IPS DF 6.9 (cell line): Measurements from ENCODE around the gene SPINT1.

Source experiments
- DNase-seq: peaks from one replicate; pipeline ENCODE4 v3.0.0-alpha.2; 2013; ENCODE audit warnings: low read depth, low spot score
- H3K27ac ChIP-seq: one replicate; pipeline ENCODE4 v1.5.1; 2013; ENCODE audit warnings: low read length, control low read depth
- H3K27me3 ChIP-seq: 2 replicates; pipeline ENCODE4 v1.6.1; 2013; ENCODE audit warnings: mild to moderate bottlenecking, low read length; ENCODE audit not compliant: control insufficient read depth, insufficient read depth
- H3K36me3 ChIP-seq: 2 replicates; pipeline ENCODE4 v1.6.1; 2013; ENCODE audit warnings: low read length; ENCODE audit not compliant: control insufficient read depth, insufficient read depth
- H3K4me1 ChIP-seq: 2 replicates; pipeline ENCODE4 v1.6.1; 2013; ENCODE audit warnings: low read length; ENCODE audit not compliant: control insufficient read depth, insufficient read depth
- H3K4me3 ChIP-seq: 2 replicates; pipeline ENCODE4 v1.5.1; 2013; ENCODE audit warnings: mild to moderate bottlenecking, low read length
- H3K9me3 ChIP-seq: 2 replicates; pipeline ENCODE4 v1.6.1; 2013; ENCODE audit warnings: low read length, inconsistent platforms; ENCODE audit not compliant: control insufficient read depth, insufficient read depth
- WGBS: extraction: QIAGEN DNeasy Blood & Tissue Kit; methylation state at CpG from one replicate; pipeline ENCODE4 v1.1.7; 2013; ENCODE audit warnings: mixed read lengths, missing lambda C conversion rate; ENCODE audit not compliant: insufficient read length, insufficient coverage; 5-methylcytosine and 5-hydroxymethylcytosine counted together

SPINT1 gene

GRCh38 chr15:40843885-40844695 lies at the start of gene SPINT1:
Gene SPINT1 (plus strand): TSS chr15:40844048. CDS start chr15:40844555, 507 bp downstream.
- no CpG with 5 or more reads among the region's 89 CpGs for WGBS
- Histone ChIP-seq H3K27me3 (no peaks in the 10 kb centered on the region), H3K27ac (no peak within 1 kb of the TSS), H3K36me3 (no peaks in the 10 kb centered on the region), H3K4me3 (peak within 1 kb of the TSS; percentile 67), H3K9me3 (no peaks in the 10 kb centered on the region), H3K4me1 (peaks cover 14% of the 10 kb centered on the region)
- no peak for DNase-seq

GRCh38 chr15:40796041-40796440 lies 47.8 kb upstream of the SPINT1 start:
- no CpG with 5 or more reads among the region's 2 CpGs for WGBS
- H3K27ac ChIP-seq: no peak overlapping the region

GRCh38 chr15:40796512-40796911 lies 47.3 kb upstream of the SPINT1 start:
- H3K4me1 ChIP-seq: peaks cover 5% of the 10 kb centered on the region; the same call in 1 of the 2 replicates
- H3K36me3 ChIP-seq: no peaks in the 10 kb centered on the region
- no CpG with 5 or more reads among the region's 5 CpGs for WGBS
- DNase-seq: no peak
- H3K27ac ChIP-seq: no peak overlapping the region
- H3K4me3 ChIP-seq: no peak overlapping the region
- H3K9me3 ChIP-seq: no peaks in the 10 kb centered on the region
- H3K27me3 ChIP-seq: no peaks in the 10 kb centered on the region

More at GRCh38 chr15:40796041-40796440, 47.8 kb upstream of the SPINT1 start:
- Histone ChIP-seq H3K9me3 (no peaks in the 10 kb centered on the region), H3K4me1 (peaks cover 5% of the 10 kb centered on the region; the same call in 1 of the 2 replicates), H3K36me3 (no peaks in the 10 kb centered on the region), H3K27me3 (no peaks in the 10 kb centered on the region), H3K4me3 (no peak overlapping the region)
- DNase-seq: no peak

- no peak overlapping the region for H3K27ac ChIP-seq
- WGBS: no CpG with 5 or more reads among the region's 3 CpGs
- H3K9me3 ChIP-seq: no peaks in the 10 kb centered on the region
Measured at GRCh38 chr15:40799523-40799922, 44.3 kb upstream of the SPINT1 start.

GRCh38 chr15:40803076-40803475 lies 40.8 kb upstream of the SPINT1 start:
- Histone ChIP-seq H3K27me3 (no peaks in the 10 kb centered on the region), H3K4me3 (no peak overlapping the region), H3K27ac (no peak overlapping the region), H3K9me3 (no peaks in the 10 kb centered on the region), H3K4me1 (peaks cover 5% of the 10 kb centered on the region; the same call in 1 of the 2 replicates), H3K36me3 (no peaks in the 10 kb centered on the region; the same call in 1 of the 2 replicates)
- WGBS: no CpG with 5 or more reads among the region's 2 CpGs
- DNase-seq: no peak

More at GRCh38 chr15:40799523-40799922, 44.3 kb upstream of the SPINT1 start:
- no peak for DNase-seq
- no peak overlapping the region for H3K4me3 ChIP-seq
- H3K36me3 ChIP-seq: no peaks in the 10 kb centered on the region; the same call in 1 of the 2 replicates
- H3K4me1 ChIP-seq: peaks cover 5% of the 10 kb centered on the region; the same call in 1 of the 2 replicates
- H3K27me3 ChIP-seq: no peaks in the 10 kb centered on the region

- H3K27ac ChIP-seq: no peak overlapping the region
- H3K4me3 ChIP-seq: no peak overlapping the region
- DNase-seq: no peak
- no peaks in the 10 kb centered on the region; the same call in 1 of the 2 replicates for H3K36me3 ChIP-seq
- H3K27me3 ChIP-seq: no peaks in the 10 kb centered on the region
- WGBS: no CpG with 5 or more reads among the region's 1 CpG
- peaks cover 3% of the 10 kb centered on the region; the same call in 1 of the 2 replicates for H3K4me1 ChIP-seq
- H3K9me3 ChIP-seq: no peaks in the 10 kb centered on the region
Measured at GRCh38 chr15:40803688-40804087, 40.2 kb upstream of the SPINT1 start.

- Histone ChIP-seq H3K27ac (no peak overlapping the region), H3K9me3 (no peaks in the 10 kb centered on the region), H3K4me3 (peak overlapping the region; percentile 85; the same call in 1 of the 2 replicates), H3K4me1 (no peaks in the 10 kb centered on the region), H3K36me3 (no peaks in the 10 kb centered on the region; the same call in 1 of the 2 replicates), H3K27me3 (no peaks in the 10 kb centered on the region)
- DNase-seq: no peak
- no CpG with 5 or more reads among the region's 2 CpGs for WGBS
Measured at GRCh38 chr15:40806672-40807027, 37.2 kb upstream of the SPINT1 start.

GRCh38 chr15:40807028-40807887 lies 36.6 kb upstream of the SPINT1 start, which contains the start of the genes DNAJC17 and ZFYVE19:
Gene DNAJC17 (minus strand): TSS chr15:40807473. CDS start chr15:40807446, 27 bp downstream.
Gene ZFYVE19 (plus strand): TSS chr15:40807089. CDS start chr15:40807590, 501 bp downstream.
- Histone ChIP-seq H3K27ac (no peak within 1 kb of the TSS), H3K4me3 (peak within 1 kb of the TSS; percentile 85), H3K4me1 (no peaks in the 10 kb centered on the region), H3K9me3 (no peaks in the 10 kb centered on the region), H3K36me3 (no peaks in the 10 kb centered on the region; the same call in 1 of the 2 replicates), H3K27me3 (no peaks in the 10 kb centered on the region)
- DNase-seq: peak; percentile 94
- no CpG with 5 or more reads among the region's 64 CpGs for WGBS

- DNase-seq: no peak
- no peaks in the 10 kb centered on the region for H3K9me3 ChIP-seq
- H3K27me3 ChIP-seq: no peaks in the 10 kb centered on the region
- no peaks in the 10 kb centered on the region for H3K36me3 ChIP-seq
- no peaks in the 10 kb centered on the region for H3K4me1 ChIP-seq
- WGBS: no CpG with 5 or more reads among the region's 19 CpGs
- no peak overlapping the region for H3K27ac ChIP-seq
- peak overlapping the region; percentile 32; the same call in 1 of the 2 replicates for H3K4me3 ChIP-seq
Measured at GRCh38 chr15:40807888-40808461, 35.9 kb upstream of the SPINT1 start.
